CD14-positive monocyte (primary cell): ENCODE data around the gene LTBP3. TPM values are rescaled to one million over a fixed set of nuclear protein-coding genes. Genes with fewer than 3 reads are reported as not detected.

Source experiments
- DNase-seq, 3 donors: peaks; one replicate each; pipeline ENCODE4 v3.0.0-alpha.2; 2011 to 2022
- H2AFZ ChIP-seq: 2 replicates; pipeline ENCODE4 v1.6.0; 2012; ENCODE audit warnings: mild to moderate bottlenecking, low read depth, low read length, inconsistent platforms; ENCODE audit not compliant: insufficient read depth, poor library complexity, severe bottlenecking
- H3K27ac ChIP-seq, 2 donors: 1 replicate in 1 of 2; 2 replicates in 1 of 2; pipeline ENCODE4 v1.5.1; 2012 to 2013; ENCODE audit warnings: low read length in 2 of 2, control low read depth in 1 of 2, inconsistent platforms in 1 of 2, low read depth in 1 of 2, mild to moderate bottlenecking in 1 of 2
- H3K27me3 ChIP-seq, 2 donors: one replicate each; pipeline versions ENCODE4 v1.6.0 to v1.6.1; 2011 to 2013; ENCODE audit warnings: low read length in 2 of 2; ENCODE audit not compliant: control insufficient read depth in 2 of 2, insufficient read depth in 2 of 2
- H3K36me3 ChIP-seq, 2 donors: replicated peaks in 1 of 2; 1 replicate in 1 of 2; 2 replicates in 1 of 2; pipeline versions ENCODE4 v1.5.1 to v1.6.1; 2012 to 2013; ENCODE audit warnings: low read length in 2 of 2, control low read depth in 1 of 2, inconsistent platforms in 1 of 2, mild to moderate bottlenecking in 1 of 2; ENCODE audit not compliant: insufficient read depth in 2 of 2, control insufficient read depth in 1 of 2
- H3K4me1 ChIP-seq, 2 donors: 1 replicate in 1 of 2; 2 replicates in 1 of 2; pipeline versions ENCODE4 v1.5.1 to v1.6.1; 2012 to 2013; ENCODE audit warnings: low read length in 2 of 2, control low read depth in 1 of 2, inconsistent platforms in 1 of 2, mild to moderate bottlenecking in 1 of 2, moderate library complexity in 1 of 2; ENCODE audit not compliant: insufficient read depth in 2 of 2, control insufficient read depth in 1 of 2
- H3K4me2 ChIP-seq: replicated peaks from 2 replicates; pipeline ENCODE3; 2012; ENCODE audit warnings: low read length, moderate library complexity, mild to moderate bottlenecking; ENCODE audit not compliant: poor library complexity, severe bottlenecking; ENCODE audit errors: extremely low read depth
- H3K4me3 ChIP-seq, 3 experiments: fragments of 200-600 bp in 1 of 3; sonication (generic) in 1 of 3; replicated peaks in 1 of 3; 1 replicate in 2 of 3; 2 replicates in 1 of 3; pipeline ENCODE4 v1.5.1; 2011 to 2013; ENCODE audit warnings: low read length in 3 of 3, mild to moderate bottlenecking in 3 of 3, control low read depth in 2 of 3, low read depth in 2 of 3, inconsistent platforms in 1 of 3, moderate library complexity in 1 of 3
- H3K79me2 ChIP-seq: 2 replicates; pipeline ENCODE4 v1.6.0; 2012; ENCODE audit warnings: mild to moderate bottlenecking, control low read depth, inconsistent platforms, low read length, moderate library complexity; ENCODE audit not compliant: insufficient read depth
- H3K9ac ChIP-seq: 2 replicates; pipeline ENCODE4 v1.6.0; 2017; ENCODE audit warnings: low read length, mild to moderate bottlenecking; ENCODE audit not compliant: insufficient read depth, poor library complexity, severe bottlenecking
- H3K9me3 ChIP-seq, 2 donors: replicated peaks in 1 of 2; 1 replicate in 1 of 2; 2 replicates in 1 of 2; pipeline versions ENCODE4 v1.5.1 to v1.6.1; 2012 to 2013; ENCODE audit warnings: low read length in 2 of 2, control low read depth in 1 of 2; ENCODE audit not compliant: control insufficient read depth in 1 of 2, insufficient read depth in 1 of 2
- H4K20me1 ChIP-seq: 2 replicates; pipeline ENCODE4 v1.6.0; 2012; ENCODE audit warnings: mild to moderate bottlenecking, low read length, control low read depth, moderate library complexity; ENCODE audit not compliant: insufficient read depth
- H3K27ac Mint-ChIP-seq, 7 donors: one replicate each; pipeline ENCODE4 v1.8.0; 2020; ENCODE audit warnings: mild to moderate bottlenecking in 7 of 7, mixed read lengths in 7 of 7, moderate library complexity in 6 of 7, inconsistent platforms in 2 of 7
- H3K27me3 Mint-ChIP-seq, 3 donors: one replicate each; pipeline ENCODE4 v1.8.0; 2021 to 2022; ENCODE audit warnings: low read depth in 3 of 3, mild to moderate bottlenecking in 3 of 3, mixed read lengths in 3 of 3, moderate library complexity in 3 of 3, inconsistent platforms in 1 of 3
- H3K36me3 Mint-ChIP-seq, 2 donors: one replicate each; pipeline ENCODE4 v1.8.0; 2020; ENCODE audit warnings: mixed read lengths in 2 of 2, inconsistent platforms in 1 of 2, mild to moderate bottlenecking in 1 of 2
- H3K4me1 Mint-ChIP-seq: one replicate; pipeline ENCODE4 v1.8.0; 2020; ENCODE audit warnings: mild to moderate bottlenecking, mixed read lengths
- H3K4me3 Mint-ChIP-seq, 2 donors: one replicate each; pipeline ENCODE4 v1.8.0; 2020; ENCODE audit warnings: mild to moderate bottlenecking in 2 of 2, mixed read lengths in 2 of 2, moderate library complexity in 1 of 2
- H3K9me3 Mint-ChIP-seq, 7 donors: one replicate each; pipeline ENCODE4 v1.8.0; 2020 to 2022; ENCODE audit warnings: mixed read lengths in 7 of 7, mild to moderate bottlenecking in 6 of 7, moderate library complexity in 6 of 7, inconsistent platforms in 2 of 7
- CTCF ChIP-seq: fragments of 200-600 bp; IDR thresholded peaks from one replicate; pipeline ENCODE4 v1.8.0; 2022; ENCODE audit warnings: antibody characterized with exemption, mild to moderate bottlenecking
- WGBS: methylation state at CpG from one replicate; pipeline ENCODE4 v1.1.5; 2013; ENCODE audit warnings: missing lambda C conversion rate; ENCODE audit not compliant: insufficient coverage; 5-methylcytosine and 5-hydroxymethylcytosine counted together
- intact Hi-C, 2 donors: fragments of 100-400 bp; cut with micrococcal nuclease; formaldehyde crosslinking; loops; one replicate each; pipeline versions ENCODE4 v1.15.0 to v1.15.1; 2023
- polyA plus RNA-seq, 3 donors: library from polyadenylated mRNA; depleted of rRNA in 1 of 3; unstranded in 2 of 3; stranded (reverse) in 1 of 3; fragments of 300-500 nt in 2 of 3; fragments of >200 nt in 1 of 3; fragmentation: Illumina TruSeq in 2 of 3; gene quantifications; 1 replicate in 2 of 3; 2 replicates in 1 of 3; pipeline ENCODE4 v1.2.3, GENCODE V29; 2012 to 2021

The LTBP3 gene
- polyA plus RNA-seq, 3 donors = 3.4 to 19.4 (median 4.6) TPM

GRCh38 chr11:65500387-65501185 lies 57.6 kb downstream of the LTBP3 start:
- WGBS = 0% methylated on average over 12 of the region's 20 CpGs
- Mint-ChIP-seq H3K36me3 (peaks cover 18 to 23% of the 10 kb centered on the region in 2 donors), H3K4me3 (no peak overlapping the region), H3K4me1 (peaks cover 31% of the 10 kb centered on the region), H3K27me3 (peaks cover 0 to 2% (median 0%) of the 10 kb centered on the region in 3 donors), H3K9me3 (peaks cover 0 to 10% (median 0%) of the 10 kb centered on the region in 7 donors), H3K27ac (no peak overlapping the region)
- peak overlapping the region; percentile 96 to 100 (median 99) for H3K4me3 ChIP-seq
- H2AFZ ChIP-seq = no peak overlapping the region
- peak overlapping the region; percentile 93 for H3K4me2 ChIP-seq
- peaks cover 95% of the 10 kb centered on the region for H3K79me2 ChIP-seq
- intact Hi-C loops = no loop called here
- peaks cover 46 to 64% of the 10 kb centered on the region in 2 donors for H3K36me3 ChIP-seq
- peaks cover 66% of the 10 kb centered on the region for H4K20me1 ChIP-seq
- no peak for TF ChIP-seq CTCF
- peaks cover 37 to 45% of the 10 kb centered on the region in 2 donors for H3K4me1 ChIP-seq
- H3K9me3 ChIP-seq = no peaks in the 10 kb centered on the region
- H3K27ac ChIP-seq = peak overlapping the region; percentile 92 to 98
- peak overlapping the region; percentile 100 for H3K9ac ChIP-seq
- peak in 1 of 3 donors; percentile 46 for DNase-seq
- H3K27me3 ChIP-seq = no peaks in the 10 kb centered on the region

- H2AFZ ChIP-seq = no peak overlapping the region
- H3K4me1 Mint-ChIP-seq = peaks cover 29% of the 10 kb centered on the region
- H4K20me1 ChIP-seq = peaks cover 59% of the 10 kb centered on the region
- H3K79me2 ChIP-seq = peaks cover 94% of the 10 kb centered on the region
- no peak for DNase-seq
- H3K4me3 ChIP-seq = peak overlapping the region; percentile 96 to 100 (median 99)
- H3K36me3 ChIP-seq = peaks cover 38 to 56% of the 10 kb centered on the region in 2 donors
- H3K4me3 Mint-ChIP-seq = no peak overlapping the region
- H3K27ac ChIP-seq = peak overlapping the region; percentile 92 to 98
- no peaks in the 10 kb centered on the region for H3K27me3 ChIP-seq
- H3K4me2 ChIP-seq = peak overlapping the region; percentile 93
- no peak overlapping the region for H3K27ac Mint-ChIP-seq
- H3K9me3 ChIP-seq = no peaks in the 10 kb centered on the region
- TF ChIP-seq CTCF = no peak
- H3K9me3 Mint-ChIP-seq = peaks cover 0 to 10% (median 0%) of the 10 kb centered on the region in 7 donors
- intact Hi-C loops = loop anchor here in 1 of 2 donors (2.0 kb wide), 1 partner anchor 77 kb away; the partner anchor contains the start of gene NEAT1
- peaks cover 0 to 2% (median 0%) of the 10 kb centered on the region in 3 donors for H3K27me3 Mint-ChIP-seq
- peak overlapping the region; percentile 100 for H3K9ac ChIP-seq
- peaks cover 36 to 45% of the 10 kb centered on the region in 2 donors for H3K4me1 ChIP-seq
- H3K36me3 Mint-ChIP-seq = peaks cover 14 to 15% of the 10 kb centered on the region in 2 donors
- WGBS = 0% methylated on average over 1 of the region's 3 CpGs
Observed at GRCh38 chr11:65499713-65500386, 58.3 kb downstream of the LTBP3 start.
